NCI-H2227 treated with DMSO at 0.1 percent for 48 hours (cell line): ENCODE measurements around the gene PTK6.
A peak's percentile ranks its signal among the peaks of the same experiment; 100 is the strongest.

Experiments
- DNase-seq: peaks from one replicate; lab custom pipeline; 2025; lab: John Stamatoyannopoulos, UW

The PTK6 gene

GRCh38 chr20:63557481-63557891 lies 20.3 kb upstream of the PTK6 start:
- no peak for DNase-seq

- DNase-seq: no peak
Observed at GRCh38 chr20:63556873-63557478, 19.8 kb upstream of the PTK6 start.

GRCh38 chr20:63555661-63556381 lies 18.6 kb upstream of the PTK6 start:
- no peak for DNase-seq

GRCh38 chr20:63554361-63555278 lies 17.4 kb upstream of the PTK6 start:
- no peak for DNase-seq

GRCh38 chr20:63553933-63554290 lies 16.7 kb upstream of the PTK6 start, which contains the start of gene FNDC11:
TSS of gene FNDC11 (plus strand) at chr20:63554159. CDS start at chr20:63555664, 1,505 bp downstream.
- no peak for DNase-seq

- peak; percentile 83 for DNase-seq
Observed at GRCh38 chr20:63553251-63553932, 16.2 kb upstream of the PTK6 start.

GRCh38 chr20:63552481-63553249 lies 15.5 kb upstream of the PTK6 start:
- DNase-seq: no peak

- DNase-seq: no peak
Observed at GRCh38 chr20:63551068-63551467, 13.9 kb upstream of the PTK6 start.

GRCh38 chr20:63549679-63550282 lies 12.6 kb upstream of the PTK6 start:
- DNase-seq: no peak

- no peak for DNase-seq
Observed at GRCh38 chr20:63549019-63549418, 11.8 kb upstream of the PTK6 start.

GRCh38 chr20:63548542-63548941 lies 11.4 kb upstream of the PTK6 start:
- DNase-seq: no peak

GRCh38 chr20:63547725-63548480 lies 10.7 kb upstream of the PTK6 start, which contains the start of gene SRMS:
TSS of gene SRMS (minus strand) at chr20:63547749. CDS start at chr20:63547463, 286 bp downstream.
- no peak for DNase-seq

- DNase-seq: no peak
Observed at GRCh38 chr20:63546956-63547724, 10.0 kb upstream of the PTK6 start.

- DNase-seq: no peak
Observed at GRCh38 chr20:63546256-63546955, 9.2 kb upstream of the PTK6 start.

- DNase-seq: no peak
Observed at GRCh38 chr20:63545814-63546213, 8.6 kb upstream of the PTK6 start.

- DNase-seq: no peak
Observed at GRCh38 chr20:63544958-63545516, 7.9 kb upstream of the PTK6 start.

GRCh38 chr20:63544241-63544957 lies 7.2 kb upstream of the PTK6 start:
- DNase-seq: no peak

- no peak for DNase-seq
Observed at GRCh38 chr20:63543733-63544132, 6.6 kb upstream of the PTK6 start.
